GM19395 (cell line): Measurements from ENCODE around the gene ZBED5.
A peak's percentile ranks its signal among the peaks of the same experiment; 100 is the strongest.

Source experiments
- ATAC-seq: cut with Tn5 transposase; IDR thresholded peaks from one replicate; pipeline ENCODE4 v1.9.1; 2021; ENCODE audit warnings: mild to moderate bottlenecking, moderate library complexity; ENCODE audit not compliant: unreplicated experiment

The ZBED5 gene

GRCh38 chr11:10881892-10882291 is 24.0 kb upstream of the ZBED5 start:
- no peak for ATAC-seq

- ATAC-seq, result no peak
Measured at GRCh38 chr11:10878408-10879214, 20.8 kb upstream of the ZBED5 start.

- no peak for ATAC-seq
Measured at GRCh38 chr11:10876158-10876557, 18.3 kb upstream of the ZBED5 start.

- no peak for ATAC-seq
Measured at GRCh38 chr11:10875430-10876021, 17.7 kb upstream of the ZBED5 start.

GRCh38 chr11:10872097-10872496 is 14.2 kb upstream of the ZBED5 start:
- no peak for ATAC-seq

GRCh38 chr11:10868352-10868751 is 10.5 kb upstream of the ZBED5 start:
- ATAC-seq, result no peak

GRCh38 chr11:10866893-10867331 is 9.1 kb upstream of the ZBED5 start:
- no peak for ATAC-seq

GRCh38 chr11:10865837-10866270 is 8.0 kb upstream of the ZBED5 start:
- no peak for ATAC-seq

- ATAC-seq, result no peak
Measured at GRCh38 chr11:10864688-10865087, 6.8 kb upstream of the ZBED5 start.

- no peak for ATAC-seq
Measured at GRCh38 chr11:10862446-10862845, 4.6 kb upstream of the ZBED5 start.

GRCh38 chr11:10861799-10862198 is 3.9 kb upstream of the ZBED5 start:
- no peak for ATAC-seq

- no peak for ATAC-seq
Measured at GRCh38 chr11:10861047-10861446, 3.2 kb upstream of the ZBED5 start.

GRCh38 chr11:10858439-10859325 is 829 bp upstream of the ZBED5 start:
- peak; percentile 32 for ATAC-seq

- ATAC-seq, result peak; percentile 22
Measured at GRCh38 chr11:10857459-10857708, 469 bp downstream of the ZBED5 start.

- ATAC-seq, result peak; percentile 14
Measured at GRCh38 chr11:10856689-10857458, 979 bp downstream of the ZBED5 start.

GRCh38 chr11:10855295-10855694 is 2.6 kb downstream of the ZBED5 start:
- ATAC-seq, result no peak

GRCh38 chr11:10847960-10848860 is 9.6 kb downstream of the ZBED5 start:
- ATAC-seq, result no peak

- no peak for ATAC-seq
Measured at GRCh38 chr11:10846660-10847059, 11.2 kb downstream of the ZBED5 start.

GRCh38 chr11:10845589-10845988 is 12.3 kb downstream of the ZBED5 start:
- no peak for ATAC-seq

- ATAC-seq, result no peak
Measured at GRCh38 chr11:10844796-10845195, 13.1 kb downstream of the ZBED5 start.
